HepG2 (cell line): ENCODE data around the gene SP5. TPM values are rescaled to one million over a fixed set of nuclear protein-coding genes. Genes with fewer than 3 reads are reported as not detected.
A peak's percentile ranks its signal among the peaks of the same experiment; 100 is the strongest.

Experiments
- ATF6 ChIP-seq: sonication (generic); formaldehyde crosslinking; conservative IDR thresholded peaks from 2 replicates; pipeline ENCODE4 v1.4.0; 2020; ENCODE audit warnings: missing genetic modification reagents
- CEBPZ ChIP-seq: IDR thresholded peaks from 2 replicates; pipeline ENCODE4 v1.6.1; 2012; ENCODE audit warnings: low read length, improper control_type of control experiment
- GABPA ChIP-seq, 2 experiments: IDR thresholded peaks; 2 replicates each; pipeline ENCODE4 v1.6.1; 2011 to 2016; ENCODE audit warnings: low read depth in 2 of 2, low read length in 1 of 2, missing biosample characterization in 1 of 2, missing genetic modification characterization in 1 of 2
- GABPB1 ChIP-seq: IDR thresholded peaks from 2 replicates; pipeline ENCODE4 v1.6.1; 2016; ENCODE audit warnings: mild to moderate bottlenecking, missing genetic modification reagents, moderate library complexity, missing compliant biosample characterization
- HDAC2 ChIP-seq: sonication (generic); formaldehyde crosslinking; IDR thresholded peaks from 2 replicates; pipeline ENCODE4 v1.4.0; 2020; ENCODE audit warnings: missing genetic modification reagents
- HMGA1 ChIP-seq: sonication (generic); formaldehyde crosslinking; conservative IDR thresholded peaks from 2 replicates; pipeline ENCODE4 v1.4.0; 2020; ENCODE audit warnings: missing genetic modification reagents
- NR2F2 ChIP-seq: IDR thresholded peaks from 2 replicates; pipeline ENCODE4 v1.6.1; 2012; ENCODE audit warnings: low read depth, inconsistent platforms, borderline replicate concordance
- PLSCR1 ChIP-seq: sonication (generic); formaldehyde crosslinking; IDR thresholded peaks from 2 replicates; pipeline ENCODE4 v1.5.0; 2020; ENCODE audit warnings: missing genetic modification reagents, mild to moderate bottlenecking, borderline replicate concordance
- REPIN1 ChIP-seq: sonication (generic); formaldehyde crosslinking; IDR thresholded peaks from 2 replicates; pipeline ENCODE4 v1.8.0; 2022; ENCODE audit warnings: missing genetic modification reagents, low read depth, mild to moderate bottlenecking, borderline replicate concordance
- RFX5 ChIP-seq: IDR thresholded peaks from 2 replicates; pipeline ENCODE4 v1.6.1; 2011; ENCODE audit warnings: low read depth, low read length, improper control_type of control experiment
- SP1 ChIP-seq, 2 experiments: fragments of 450-650 bp in 1 of 2; sonication (generic) in 1 of 2; formaldehyde crosslinking in 1 of 2; IDR thresholded peaks; 2 replicates each; pipeline versions ENCODE4 v1.4.0 to v1.6.1; 2016 to 2020; ENCODE audit warnings: missing genetic modification reagents in 1 of 2
- STAG1 ChIP-seq: sonication (generic); formaldehyde crosslinking; IDR thresholded peaks from 2 replicates; pipeline ENCODE4 v1.4.0; 2020; ENCODE audit warnings: missing genetic modification reagents
- TAF1 ChIP-seq: sonication (generic); formaldehyde crosslinking; IDR thresholded peaks from 2 replicates; pipeline ENCODE4 v1.4.0; 2020; ENCODE audit warnings: missing genetic modification reagents
- TBX3 ChIP-seq: fragments of 450-650 bp; IDR thresholded peaks from 2 replicates; pipeline ENCODE4 v1.6.1; 2017; ENCODE audit warnings: antibody characterized with exemption, mild to moderate bottlenecking, inconsistent platforms, borderline replicate concordance
- ZNF136 ChIP-seq: sonication (generic); formaldehyde crosslinking; IDR thresholded peaks from 2 replicates; pipeline ENCODE4 v1.8.1; 2022; ENCODE audit warnings: low read depth, mild to moderate bottlenecking, moderate library complexity, missing genetic modification reagents
- ZNF503 ChIP-seq: sonication (generic); formaldehyde crosslinking; IDR thresholded peaks from 2 replicates; pipeline ENCODE4 v1.4.0; 2020; ENCODE audit warnings: missing genetic modification reagents
- ZNF644 ChIP-seq: IDR thresholded peaks from 2 replicates; pipeline ENCODE4 v1.6.1; 2016; ENCODE audit warnings: low read depth
- ZNF790 ChIP-seq: sonication (generic); formaldehyde crosslinking; IDR thresholded peaks from 2 replicates; pipeline ENCODE4 v1.8.0; 2022; ENCODE audit warnings: missing genetic modification reagents, mild to moderate bottlenecking, borderline replicate concordance
- polyA plus RNA-seq, 8 experiments: library from polyadenylated mRNA; depleted of rRNA in 3 of 8; stranded (reverse) in 7 of 8; unstranded in 1 of 8; fragments of >200 nt; fragmentation: Illumina TruSeq in 4 of 8; extraction: Trizol in 4 of 8; gene quantifications; 2 replicates each; pipeline versions ENCODE4 v1.2.1 to v1.2.3, GENCODE V29; 2011 to 2016; ENCODE audit warnings: low read depth in 4 of 8, missing spikeins in 1 of 8, mixed read lengths in 1 of 8; ENCODE audit not compliant: insufficient read depth in 1 of 8
- total RNA-seq, 5 experiments: library from RNA; depleted of rRNA; stranded (reverse); fragments of >200 nt; fragmentation: Illumina TruSeq; extraction: Trizol; gene quantifications; 2 replicates each; pipeline ENCODE4 v1.2.3, GENCODE V29; 2016; ENCODE audit warnings: low read depth in 1 of 5
- TF ChIP-seq, protein P1 (sequence below): IDR thresholded peaks from 2 replicates; pipeline ENCODE4 v1.6.1; 2018; ENCODE audit warnings: missing genetic modification reagents, mild to moderate bottlenecking, missing compliant biosample characterization

SP5 gene
- total and polyA plus RNA-seq, 2 of the 13 experiments (the other 11 are each of a cell fraction or from before 2014, with no cell fraction given): 50.8 to 119 TPM

DNA sequence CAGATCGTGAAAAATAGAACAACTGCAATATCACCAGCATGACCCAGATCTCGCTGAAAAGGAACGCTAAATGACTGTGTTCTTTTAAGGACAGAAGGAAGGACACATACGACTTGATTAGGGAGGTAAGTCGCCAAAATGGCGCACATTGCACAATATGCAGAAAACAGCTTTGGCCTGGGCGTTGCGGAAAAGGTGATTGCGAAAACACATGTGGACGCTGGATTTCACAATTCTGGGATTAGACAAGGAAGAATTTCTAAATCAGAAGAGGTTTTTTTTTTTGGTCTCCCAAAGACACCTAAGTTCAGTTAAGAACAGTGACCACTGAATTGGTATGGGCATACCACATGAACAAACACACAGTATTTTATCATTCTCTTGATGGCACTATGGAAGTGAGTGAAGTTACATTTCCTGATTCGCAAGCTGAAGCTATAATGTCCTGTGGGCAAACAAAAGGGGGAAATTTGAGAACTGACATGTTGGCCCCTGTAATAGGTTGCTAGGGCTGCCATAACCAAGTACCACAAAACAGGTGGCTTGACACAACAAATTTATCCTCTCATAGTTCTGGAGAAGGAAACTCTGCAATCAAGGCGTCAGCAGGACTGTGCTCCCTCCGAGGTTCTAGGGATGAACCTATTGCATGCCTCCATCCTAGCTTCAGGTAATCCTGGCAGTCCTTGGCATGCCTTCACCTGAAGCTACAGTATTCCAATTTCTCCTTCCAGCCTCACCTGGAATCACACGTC is 29.3 kb downstream of the SP5 start (continued):
- no peak for TF ChIP-seq SP1 (IDR thresholded peaks at IDR 0.05)
- TF ChIP-seq SP1 (CRISPR knock-in tag; IDR thresholded peaks at IDR 0.05): peak; percentile 13; the same call in 1 of the 2 replicates
- peak; percentile 50; the same call in 1 of the 2 replicates for TF ChIP-seq ZNF503
- no peak for TF ChIP-seq HMGA1 (CRISPR knock-in tag)
- TF ChIP-seq ATF6 (CRISPR knock-in tag): no peak
- TF ChIP-seq, protein P1, sequence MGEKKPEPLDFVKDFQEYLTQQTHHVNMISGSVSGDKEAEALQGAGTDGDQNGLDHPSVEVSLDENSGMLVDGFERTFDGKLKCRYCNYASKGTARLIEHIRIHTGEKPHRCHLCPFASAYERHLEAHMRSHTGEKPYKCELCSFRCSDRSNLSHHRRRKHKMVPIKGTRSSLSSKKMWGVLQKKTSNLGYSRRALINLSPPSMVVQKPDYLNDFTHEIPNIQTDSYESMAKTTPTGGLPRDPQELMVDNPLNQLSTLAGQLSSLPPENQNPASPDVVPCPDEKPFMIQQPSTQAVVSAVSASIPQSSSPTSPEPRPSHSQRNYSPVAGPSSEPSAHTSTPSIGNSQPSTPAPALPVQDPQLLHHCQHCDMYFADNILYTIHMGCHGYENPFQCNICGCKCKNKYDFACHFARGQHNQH: peak; percentile 58; the same call in 1 of the 2 replicates
- TF ChIP-seq REPIN1 (CRISPR knock-in tag): 0 out of 2 replicates have a peak, but pooled peaks have one; percentile 63
- TF ChIP-seq PLSCR1 (CRISPR knock-in tag): no peak
- TF ChIP-seq STAG1: no peak
- TF ChIP-seq ZNF790 (CRISPR knock-in tag): no peak
- no peak for TF ChIP-seq CEBPZ
- TF ChIP-seq GABPA (IDR thresholded peaks at IDR 0.05; ENCODE audit: low read depth, low read length): no peak
- TF ChIP-seq GABPA (CRISPR knock-in tag; IDR thresholded peaks at IDR 0.05; ENCODE audit: low read depth): 0 out of 2 replicates have a peak, but pooled peaks have one; percentile 20
- no peak for TF ChIP-seq RFX5
- TF ChIP-seq NR2F2: no peak
- peak; percentile 20; the same call in 1 of the 2 replicates for TF ChIP-seq TBX3
- peak; percentile 98 for TF ChIP-seq ZNF644 (CRISPR knock-in tag)
- peak; percentile 73; the same call in 1 of the 2 replicates for TF ChIP-seq HDAC2
- TF ChIP-seq GABPB1 (CRISPR knock-in tag): peak; percentile 57; the same call in 1 of the 2 replicates
- TF ChIP-seq TAF1 (CRISPR knock-in tag): peak; percentile 36; the same call in 1 of the 2 replicates
- 0 out of 2 replicates have a peak, but pooled peaks have one; percentile 54 for TF ChIP-seq ZNF136
